GM12878 (cell line): ENCODE results near the gene PLEKHA5. TPM values are rescaled to one million over a fixed set of nuclear protein-coding genes. Genes with fewer than 3 reads are reported as not detected.
"Not testable (repeated sequence)": the region's sequence is repeated elsewhere in the genome, so short reads cannot be mapped to it uniquely, and the experiment has no call there.

ENCODE experiments used
- ATAC-seq: fragments of 200-7000 bp; cut with Tn5 transposase; 3 replicates; pipeline ENCODE4 v1.9.1; 2020; ENCODE audit warnings: mild to moderate bottlenecking, moderate library complexity
- BruUV-seq: library from RNA; stranded (reverse); fragments of 400-500 nt; replicated peaks from 2 replicates; lab custom pipeline; 2021; lab: Mats Ljungman, UMichigan
- CTCF ChIA-PET: fragments of 300-600 bp; sonication (Branson Sonifier 250); formaldehyde crosslinking; extraction: SDS; loops from one replicate; lab custom pipeline; 2021; ENCODE audit warnings: inconsistent platforms; lab: Yijun Ruan, JAX
- POLR2A ChIA-PET: fragments of 350-600 bp; formaldehyde crosslinking; extraction: SDS; loops from one replicate; lab custom pipeline; 2021; ENCODE audit warnings: inconsistent platforms; lab: Charles Lee
- RAD21 ChIA-PET: fragments of 300-600 bp; sonication (Branson Sonifier 250); formaldehyde crosslinking; loops from one replicate; lab custom pipeline; 2023; ENCODE audit warnings: antibody characterized with exemption; ENCODE audit not compliant: unreplicated experiment; lab: Charles Lee
- SMC1A ChIA-PET: fragments of 300-600 bp; sonication (Branson Sonifier 250); formaldehyde crosslinking; loops from one replicate; lab custom pipeline; 2023; ENCODE audit not compliant: unreplicated experiment, uncharacterized antibody; lab: Charles Lee
- DNase-seq: peaks from one replicate; pipeline ENCODE4 v3.0.0-alpha.2; 2011; ENCODE audit warnings: low read depth, low spot score
- FAIRE-seq: peaks from 3 replicates; lab custom pipeline; 2011; peaks lifted over from hg19 to GRCh38; lab: Jason Lieb, UNC
- H2AFZ ChIP-seq: 2 replicates; pipeline ENCODE4 v1.6.0; 2011; ENCODE audit warnings: low read depth, low read length, control low read depth; ENCODE audit not compliant: control insufficient read depth
- H3K27ac ChIP-seq: 2 replicates; pipeline ENCODE4 v1.5.1; 2011; ENCODE audit warnings: control low read depth; ENCODE audit not compliant: control insufficient read depth, insufficient read depth
- H3K27me3 ChIP-seq, 2 experiments: replicated peaks in 1 of 2; 2 replicates each; pipeline versions ENCODE4 v1.6.0 to v1.6.1; 2011; ENCODE audit warnings: low read length in 1 of 2; ENCODE audit not compliant: control insufficient read depth in 2 of 2, insufficient read depth in 2 of 2
- H3K36me3 ChIP-seq, 2 experiments: 2 replicates each; pipeline ENCODE4 v1.5.1; 2011; ENCODE audit warnings: low read length in 1 of 2; ENCODE audit not compliant: control insufficient read depth in 2 of 2, insufficient read depth in 2 of 2
- H3K4me1 ChIP-seq: 2 replicates; pipeline ENCODE4 v1.6.1; 2011; ENCODE audit warnings: mild to moderate bottlenecking, low read length, moderate library complexity, mixed read lengths; ENCODE audit not compliant: control insufficient read depth, insufficient read depth
- H3K4me2 ChIP-seq: 2 replicates; pipeline ENCODE4 v1.6.0; 2011; ENCODE audit warnings: control low read depth; ENCODE audit not compliant: control insufficient read depth, insufficient read depth
- H3K4me3 ChIP-seq: fragments of 200-600 bp; sonication (generic); 2 replicates; pipeline ENCODE4 v1.5.1; 2016
- H3K79me2 ChIP-seq: 2 replicates; pipeline ENCODE4 v1.6.0; 2011; ENCODE audit warnings: low read length; ENCODE audit not compliant: control insufficient read depth, insufficient read depth
- H3K9ac ChIP-seq: 2 replicates; pipeline ENCODE4 v1.8.0; 2011; ENCODE audit warnings: low read length, control low read depth, mixed read lengths; ENCODE audit not compliant: control insufficient read depth, insufficient read depth
- H3K9me3 ChIP-seq: replicated peaks from 3 replicates; pipeline ENCODE4 v1.5.1; 2011; ENCODE audit warnings: mild to moderate bottlenecking, low read length; ENCODE audit not compliant: control insufficient read depth, insufficient read depth
- H4K20me1 ChIP-seq: 2 replicates; pipeline ENCODE4 v1.6.0; 2011; ENCODE audit not compliant: control insufficient read depth, insufficient read depth
- KAT2A ChIP-seq: conservative IDR thresholded peaks from 2 replicates; pipeline ENCODE4 v1.6.1; 2011; ENCODE audit warnings: low read depth, low read length; ENCODE audit not compliant: control insufficient read depth
- NR2C1 ChIP-seq: fragments of 450-650 bp; IDR thresholded peaks from 2 replicates; pipeline ENCODE4 v1.6.1; 2017; ENCODE audit warnings: antibody characterized with exemption, mild to moderate bottlenecking, moderate library complexity
- RAD21 ChIP-seq: IDR thresholded peaks from 2 replicates; pipeline ENCODE4 v1.6.1; 2011; ENCODE audit warnings: mild to moderate bottlenecking, low read depth, low read length, moderate library complexity; ENCODE audit not compliant: insufficient read depth
- WGBS: methylation state at CpG from one replicate; pipeline ENCODE4 v1.1.6; 2016; ENCODE audit warnings: low lambda C conversion rate; ENCODE audit not compliant: insufficient replicate concordance, insufficient coverage; ENCODE audit errors: missing lambda C conversion rate; 5-methylcytosine and 5-hydroxymethylcytosine counted together
- in situ Hi-C: fragments of 300-500 bp; cut with MboI; formaldehyde crosslinking; loops from 9 replicates; pipeline ENCODE4 v1.14.3; 2018; ENCODE audit warnings: mixed read lengths
- intact Hi-C: fragments of 100-400 bp; cut with micrococcal nuclease; formaldehyde crosslinking; loops from one replicate; pipeline ENCODE4 v1.14.2; 2022; ENCODE audit not compliant: unreplicated experiment
- polyA plus RNA-seq, 11 experiments: library from polyadenylated mRNA; depleted of rRNA in 4 of 11; unstranded in 6 of 11; stranded (reverse) in 5 of 11; fragments of >200 nt; fragmentation: Nextera tagmentation in 4 of 11; fragmentation: Illumina TruSeq in 1 of 11; extraction: Ambion mirVana in 4 of 11; extraction: Trizol in 1 of 11; gene quantifications; 1 replicate in 1 of 11; 2 replicates in 10 of 11; pipeline versions ENCODE4 v1.2.1 to v1.2.3, GENCODE V29; 2011 to 2016; ENCODE audit warnings: inconsistent platforms in 2 of 11, missing spikeins in 2 of 11, low read depth in 1 of 11
- total RNA-seq, 4 experiments: library from RNA; depleted of rRNA in 3 of 4; stranded (reverse); fragments of >200 nt in 3 of 4; fragmentation: Illumina TruSeq in 1 of 4; extraction: Trizol in 1 of 4; gene quantifications; 2 replicates each; pipeline versions ENCODE4 v1.2.1 to v1.2.3, GENCODE V29; 2013 to 2021
- TF ChIP-seq, protein P1 (sequence below): IDR thresholded peaks from 2 replicates; pipeline ENCODE4 v1.6.1; 2012; ENCODE audit warnings: mild to moderate bottlenecking, low read depth, low read length
- TF ChIP-seq, protein P2 (sequence below): fragments of 450-650 bp; IDR thresholded peaks from 2 replicates; pipeline ENCODE4 v1.6.1; 2017; ENCODE audit warnings: low read depth, mild to moderate bottlenecking, moderate library complexity

The PLEKHA5 gene
- total and polyA plus RNA-seq, 10 of the 15 experiments (the other 5 are each of a cell fraction or from before 2014, with no cell fraction given), result 0.09 to 0.33 (median 0.18) TPM; not detected in 3

- ChIA-PET RAD21 (no interaction called here), SMC1A (no interaction called here), CTCF (no interaction called here), POLR2A (no interaction called here)
- no peak overlapping the region for H3K4me3 ChIP-seq
- H3K9me3 ChIP-seq, result no peaks in the 10 kb centered on the region
- in situ Hi-C loops (no loop called here), intact Hi-C loops (no loop called here)
- FAIRE-seq (no peak), ATAC-seq (no peak), DNase-seq (no peak)
- H4K20me1 ChIP-seq, result no peaks in the 10 kb centered on the region
- TF ChIP-seq, protein P1, sequence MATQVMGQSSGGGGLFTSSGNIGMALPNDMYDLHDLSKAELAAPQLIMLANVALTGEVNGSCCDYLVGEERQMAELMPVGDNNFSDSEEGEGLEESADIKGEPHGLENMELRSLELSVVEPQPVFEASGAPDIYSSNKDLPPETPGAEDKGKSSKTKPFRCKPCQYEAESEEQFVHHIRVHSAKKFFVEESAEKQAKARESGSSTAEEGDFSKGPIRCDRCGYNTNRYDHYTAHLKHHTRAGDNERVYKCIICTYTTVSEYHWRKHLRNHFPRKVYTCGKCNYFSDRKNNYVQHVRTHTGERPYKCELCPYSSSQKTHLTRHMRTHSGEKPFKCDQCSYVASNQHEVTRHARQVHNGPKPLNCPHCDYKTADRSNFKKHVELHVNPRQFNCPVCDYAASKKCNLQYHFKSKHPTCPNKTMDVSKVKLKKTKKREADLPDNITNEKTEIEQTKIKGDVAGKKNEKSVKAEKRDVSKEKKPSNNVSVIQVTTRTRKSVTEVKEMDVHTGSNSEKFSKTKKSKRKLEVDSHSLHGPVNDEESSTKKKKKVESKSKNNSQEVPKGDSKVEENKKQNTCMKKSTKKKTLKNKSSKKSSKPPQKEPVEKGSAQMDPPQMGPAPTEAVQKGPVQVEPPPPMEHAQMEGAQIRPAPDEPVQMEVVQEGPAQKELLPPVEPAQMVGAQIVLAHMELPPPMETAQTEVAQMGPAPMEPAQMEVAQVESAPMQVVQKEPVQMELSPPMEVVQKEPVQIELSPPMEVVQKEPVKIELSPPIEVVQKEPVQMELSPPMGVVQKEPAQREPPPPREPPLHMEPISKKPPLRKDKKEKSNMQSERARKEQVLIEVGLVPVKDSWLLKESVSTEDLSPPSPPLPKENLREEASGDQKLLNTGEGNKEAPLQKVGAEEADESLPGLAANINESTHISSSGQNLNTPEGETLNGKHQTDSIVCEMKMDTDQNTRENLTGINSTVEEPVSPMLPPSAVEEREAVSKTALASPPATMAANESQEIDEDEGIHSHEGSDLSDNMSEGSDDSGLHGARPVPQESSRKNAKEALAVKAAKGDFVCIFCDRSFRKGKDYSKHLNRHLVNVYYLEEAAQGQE, result no peak
- TF ChIP-seq KAT2A (no peak), NR2C1 (no peak), RAD21 (no peak)
- TF ChIP-seq, protein P2, sequence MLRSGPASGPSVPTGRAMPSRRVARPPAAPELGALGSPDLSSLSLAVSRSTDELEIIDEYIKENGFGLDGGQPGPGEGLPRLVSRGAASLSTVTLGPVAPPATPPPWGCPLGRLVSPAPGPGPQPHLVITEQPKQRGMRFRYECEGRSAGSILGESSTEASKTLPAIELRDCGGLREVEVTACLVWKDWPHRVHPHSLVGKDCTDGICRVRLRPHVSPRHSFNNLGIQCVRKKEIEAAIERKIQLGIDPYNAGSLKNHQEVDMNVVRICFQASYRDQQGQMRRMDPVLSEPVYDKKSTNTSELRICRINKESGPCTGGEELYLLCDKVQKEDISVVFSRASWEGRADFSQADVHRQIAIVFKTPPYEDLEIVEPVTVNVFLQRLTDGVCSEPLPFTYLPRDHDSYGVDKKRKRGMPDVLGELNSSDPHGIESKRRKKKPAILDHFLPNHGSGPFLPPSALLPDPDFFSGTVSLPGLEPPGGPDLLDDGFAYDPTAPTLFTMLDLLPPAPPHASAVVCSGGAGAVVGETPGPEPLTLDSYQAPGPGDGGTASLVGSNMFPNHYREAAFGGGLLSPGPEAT, result no peak
- H3K36me3 ChIP-seq, result no peaks in the 10 kb centered on the region
- no peaks in the 10 kb centered on the region for H3K79me2 ChIP-seq
- no peak overlapping the region for H3K27ac ChIP-seq
- H3K4me2 ChIP-seq, result no peak overlapping the region
- no peak overlapping the region for H3K9ac ChIP-seq
- no peak overlapping the region for H2AFZ ChIP-seq
- no peaks in the 10 kb centered on the region for H3K4me1 ChIP-seq
- H3K27me3 ChIP-seq, result no peaks in the 10 kb centered on the region
- 11% methylated on average over 3 of the region's 6 CpGs for WGBS
- no TSS peak for BruUV-seq
Observed at GRCh38 chr12:19398376-19399363, 269.1 kb downstream of the PLEKHA5 start.

DNA sequence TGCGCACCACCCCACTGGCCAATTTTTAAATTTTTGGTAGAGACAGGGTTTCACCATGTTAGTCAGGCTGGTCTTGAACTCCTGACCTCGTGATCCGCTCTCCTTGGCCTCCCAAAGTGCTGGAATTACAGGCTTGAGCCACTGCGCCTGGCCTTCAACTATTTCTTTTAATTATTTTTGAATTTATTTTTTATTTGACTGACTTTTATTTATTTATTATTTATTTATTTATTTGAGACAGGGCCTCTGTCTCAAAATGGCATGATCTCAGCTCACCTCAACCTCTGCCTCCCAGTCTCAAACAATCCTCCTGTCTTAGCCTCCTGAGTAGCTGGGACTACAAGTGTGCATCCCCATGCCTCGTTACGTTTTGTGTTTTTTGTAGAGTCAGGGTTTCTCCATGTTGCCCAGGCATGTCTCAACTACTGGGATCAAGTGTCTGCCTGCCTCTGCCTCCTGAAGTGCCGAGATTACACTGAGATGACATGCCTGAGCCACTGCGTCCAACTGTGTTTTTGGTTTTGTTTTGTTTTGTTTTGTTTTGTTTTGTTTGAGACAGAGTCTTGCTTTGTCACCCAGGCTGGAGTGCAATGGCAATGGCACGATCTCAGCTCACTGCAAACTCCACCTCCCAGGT lies 271.2 kb downstream of the PLEKHA5 start:
- RAD21 ChIA-PET, H3K4me1 ChIP-seq, CTCF ChIA-PET, H3K27me3 ChIP-seq, H3K9me3 ChIP-seq, H4K20me1 ChIP-seq, H3K79me2 ChIP-seq, H2AFZ ChIP-seq, H3K4me2 ChIP-seq, H3K36me3 ChIP-seq, DNase-seq, ATAC-seq, H3K4me3 ChIP-seq, H3K9ac ChIP-seq, H3K27ac ChIP-seq, FAIRE-seq, POLR2A ChIA-PET, BruUV-seq, in situ Hi-C loops, intact Hi-C loops: not testable (repeated sequence)
- SMC1A ChIA-PET, result interaction anchor here (1.5 kb wide), 1 partner anchor 10 kb away, joined by 3 read pairs; no protein-coding TSS in a partner anchor
- 40% methylated on average over 9 of the region's 9 CpGs for WGBS
